ENCODE results near the gene FURIN.

DNA sequence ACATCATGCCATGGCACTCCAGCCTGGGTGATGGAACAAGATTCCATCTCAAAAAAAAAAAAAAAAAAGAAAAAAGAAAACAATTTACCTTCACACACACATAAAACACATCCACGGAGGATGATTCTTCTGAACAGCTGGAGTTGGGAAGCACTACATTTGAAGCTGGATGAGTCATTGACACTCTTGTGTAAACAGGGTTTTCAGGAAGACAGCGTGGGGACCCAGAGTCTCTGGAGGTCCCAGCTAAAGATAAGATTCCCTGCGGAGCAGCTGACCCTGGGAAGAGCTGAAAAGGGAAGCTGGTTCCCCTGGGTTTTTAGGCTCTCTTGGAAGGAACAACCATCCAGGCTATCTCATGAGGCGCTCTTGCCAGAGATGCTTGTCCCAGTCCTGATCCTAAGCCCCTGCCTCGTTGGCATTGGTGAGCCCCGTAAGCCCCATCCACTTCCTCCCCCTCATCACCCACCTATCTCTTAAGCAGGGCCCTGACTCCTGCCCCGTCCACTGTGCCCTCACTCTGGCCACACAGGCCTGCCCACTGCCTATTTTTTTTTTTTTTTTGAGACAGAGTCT lies 32.0 kb upstream of the FURIN start:
- TF ChIP-seq POLR2AphosphoS5 (IDR thresholded peaks at IDR 0.05; ENCODE audit: low read depth) = no peak
- no peak for TF ChIP-seq CTCF (IDR thresholded peaks at IDR 0.05; ENCODE audit: insufficient read depth, low read length)
- no peak for TF ChIP-seq GABPA (IDR thresholded peaks at IDR 0.05; ENCODE audit: low read depth)

Data from HL-60 (cell line).